ENCODE data around the gene ZNF778. TPM values are rescaled to one million over a fixed set of nuclear protein-coding genes. Genes with fewer than 3 reads are reported as not detected.
A peak's percentile ranks its signal among the peaks of the same experiment; 100 is the strongest.

Gene ZNF778
- total RNA-seq, 1 donor from 2014 or later, result 8.1 TPM

- intact Hi-C loops (cut with micrococcal nuclease), result no loop called here
- no peak for DNase-seq
- no peak for ATAC-seq
Measured at GRCh38 chr16:89202422-89203215, 14.9 kb upstream of the ZNF778 start.

DNA sequence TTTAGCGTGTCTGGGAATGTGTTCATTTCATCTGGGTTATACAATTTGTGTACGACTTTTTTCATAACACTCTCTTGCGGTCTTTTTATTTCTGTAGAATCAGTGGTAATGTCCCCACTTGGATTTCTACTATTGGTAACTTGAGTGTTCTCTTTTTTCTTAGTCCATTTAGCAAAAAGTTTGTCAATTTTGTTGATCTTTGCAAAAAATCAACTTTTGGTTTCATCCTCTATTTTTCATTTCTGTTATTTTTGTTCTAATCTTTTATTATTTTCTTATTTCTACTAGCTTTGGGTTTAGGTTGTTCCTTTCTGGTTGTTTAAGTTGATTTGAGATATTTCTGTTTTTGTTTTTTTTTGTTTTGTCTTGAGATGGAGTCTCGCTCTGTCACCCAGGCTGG is 9.5 kb upstream of the ZNF778 start:
- DNase-seq, result no peak
- no peak for ATAC-seq
- intact Hi-C loops (cut with micrococcal nuclease), result no loop called here

GRCh38 chr16:89209522-89210044 is 7.9 kb upstream of the ZNF778 start:
- ATAC-seq, result no peak
- intact Hi-C loops (cut with micrococcal nuclease), result no loop called here
- DNase-seq, result no peak

DNA sequence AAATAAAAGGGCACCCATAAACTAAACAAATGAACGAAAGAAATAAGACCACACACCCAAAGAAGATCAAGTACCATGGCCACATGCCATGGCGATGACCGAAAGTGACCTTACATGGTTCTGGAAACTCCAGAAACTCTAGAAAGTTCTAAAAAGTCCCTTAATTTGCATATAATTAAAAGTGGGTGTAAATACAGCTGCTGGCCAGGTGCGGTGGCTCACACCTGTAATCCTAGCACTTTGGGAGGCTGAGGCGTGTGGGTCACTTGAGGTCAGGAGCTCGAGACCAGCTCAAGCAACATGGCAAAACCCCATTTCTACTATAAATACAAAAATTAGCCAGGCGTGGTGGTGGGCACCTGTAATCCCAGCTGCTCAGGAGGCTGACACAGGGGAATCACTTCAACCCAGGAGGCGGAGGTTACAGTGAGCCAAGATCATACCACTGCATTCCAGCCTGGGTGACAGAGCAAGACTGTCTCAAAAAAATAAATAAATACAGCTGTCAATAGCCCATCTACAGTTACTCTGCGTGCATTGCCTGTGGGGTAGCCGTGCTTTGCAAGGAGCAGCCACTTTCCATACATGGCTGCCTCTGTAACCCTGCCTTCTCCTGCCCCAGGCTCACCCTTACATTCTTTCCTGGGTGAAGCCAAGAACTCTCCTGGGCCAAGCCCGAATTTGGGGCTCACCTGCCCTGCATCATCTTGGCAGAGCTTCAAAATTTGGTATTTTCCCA is 7.2 kb upstream of the ZNF778 start:
- intact Hi-C loops (cut with micrococcal nuclease), result no loop called here
- ATAC-seq (no peak), DNase-seq (no peak)

- ATAC-seq (no peak), DNase-seq (no peak)
- intact Hi-C loops (cut with micrococcal nuclease), result no loop called here
Measured at GRCh38 chr16:89210904-89211515, 6.5 kb upstream of the ZNF778 start.

DNA sequence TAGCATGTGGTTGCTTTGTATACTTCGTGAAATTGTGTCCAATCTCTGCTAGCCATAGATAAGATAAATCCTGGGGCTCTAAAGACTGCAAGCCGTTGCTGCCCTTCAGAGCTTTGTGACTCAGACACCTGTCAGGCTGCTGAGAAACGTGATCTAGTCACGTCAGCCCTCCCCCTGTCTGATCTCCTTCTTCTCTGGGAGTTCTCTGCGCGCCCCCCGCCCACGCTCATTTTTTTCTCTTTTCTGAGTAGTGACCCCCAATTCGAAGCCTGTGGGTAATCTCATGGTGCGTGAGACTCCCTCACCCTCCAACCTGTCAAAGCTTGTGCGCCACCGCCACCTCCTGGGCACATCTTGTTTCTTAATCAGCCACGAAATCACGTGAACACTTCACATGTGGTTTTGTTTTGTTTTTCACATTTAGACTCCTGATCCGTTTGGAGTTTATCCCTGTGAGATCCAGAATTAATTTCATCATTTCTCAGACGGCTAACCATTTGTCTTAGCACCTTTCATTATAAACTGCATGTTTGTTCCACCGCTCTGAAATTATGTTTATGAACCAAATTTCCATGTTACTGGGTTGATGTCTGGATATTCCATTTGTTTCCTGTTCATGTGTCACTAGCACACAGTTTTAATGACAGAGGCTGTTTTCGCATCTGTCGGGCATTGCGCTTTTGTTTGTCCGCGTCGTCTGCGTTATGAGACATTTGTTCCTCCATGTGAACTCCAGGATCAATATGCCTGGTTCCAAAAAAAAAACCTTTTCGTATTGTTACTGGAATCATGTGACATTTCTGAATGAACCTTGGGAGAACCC is 977 bp upstream of the ZNF778 start:
- peak; percentile 85 for DNase-seq
- peak; percentile 84 for ATAC-seq
- intact Hi-C loops (cut with micrococcal nuclease), result no loop called here

- no peak for DNase-seq
- no peak for ATAC-seq
- intact Hi-C loops (cut with micrococcal nuclease), result no loop called here
Measured at GRCh38 chr16:89217138-89217387, 440 bp upstream of the ZNF778 start.

- ATAC-seq, result no peak
- intact Hi-C loops (cut with micrococcal nuclease), result no loop called here
- DNase-seq, result no peak
Measured at GRCh38 chr16:89219365-89219764, 1.9 kb downstream of the ZNF778 start.

- DNase-seq (no peak), ATAC-seq (no peak)
- intact Hi-C loops (cut with micrococcal nuclease), result no loop called here
Measured at GRCh38 chr16:89221604-89222003, 4.1 kb downstream of the ZNF778 start.

DNA sequence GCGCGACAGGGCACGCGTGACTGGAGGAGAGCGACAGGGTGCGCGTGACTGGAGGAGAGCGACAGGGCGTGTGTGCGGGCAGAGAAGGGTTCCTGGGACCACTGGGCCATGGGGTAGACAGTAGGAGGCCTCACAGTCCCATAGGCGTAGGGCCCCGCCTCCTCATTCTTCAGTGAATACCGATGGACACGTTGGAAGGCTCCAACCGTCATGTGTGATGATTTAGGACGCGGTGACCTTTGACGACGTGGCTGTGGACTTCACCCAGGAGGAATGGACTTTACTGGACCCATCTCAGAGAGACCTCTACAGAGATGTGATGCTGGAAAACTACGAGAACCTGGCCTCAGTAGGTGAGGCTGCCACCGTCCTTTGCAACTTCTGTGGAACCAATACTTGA is 5.4 kb downstream of the ZNF778 start:
- intact Hi-C loops (cut with micrococcal nuclease), result no loop called here
- no peak for DNase-seq
- ATAC-seq, result no peak

GRCh38 chr16:89224665-89225064 is 7.2 kb downstream of the ZNF778 start:
- intact Hi-C loops (cut with micrococcal nuclease), result no loop called here
- no peak for ATAC-seq
- no peak for DNase-seq

- peak; percentile 71 for ATAC-seq
Measured at GRCh38 chr16:89230255-89230654, 12.8 kb downstream of the ZNF778 start.

DNA sequence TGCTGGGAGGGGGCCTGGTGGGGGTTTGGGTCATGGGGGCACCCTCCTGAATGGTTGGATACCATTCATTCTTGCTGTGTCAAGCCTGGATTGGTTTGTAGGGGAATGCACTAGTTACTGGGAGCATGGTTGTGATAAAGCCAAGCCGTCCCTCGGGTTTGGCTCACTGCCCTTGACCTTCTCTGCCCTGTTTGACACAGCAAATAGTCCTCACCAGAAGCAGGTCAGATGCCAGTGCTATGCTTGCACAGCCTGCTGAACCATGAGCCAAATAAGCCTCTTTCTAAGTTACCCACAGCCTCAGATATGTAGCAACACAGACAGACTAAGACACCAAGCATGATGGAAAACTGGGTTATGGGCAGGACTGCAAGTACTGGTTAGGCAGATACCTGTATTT is 14.6 kb downstream of the ZNF778 start:
- peak; percentile 46 for ATAC-seq
- intact Hi-C loops (cut with micrococcal nuclease), result no loop called here
- DNase-seq, result no peak

More at GRCh38 chr16:89230255-89230654, 12.8 kb downstream of the ZNF778 start:
- no peak for DNase-seq
- intact Hi-C loops (cut with micrococcal nuclease), result no loop called here

DNA sequence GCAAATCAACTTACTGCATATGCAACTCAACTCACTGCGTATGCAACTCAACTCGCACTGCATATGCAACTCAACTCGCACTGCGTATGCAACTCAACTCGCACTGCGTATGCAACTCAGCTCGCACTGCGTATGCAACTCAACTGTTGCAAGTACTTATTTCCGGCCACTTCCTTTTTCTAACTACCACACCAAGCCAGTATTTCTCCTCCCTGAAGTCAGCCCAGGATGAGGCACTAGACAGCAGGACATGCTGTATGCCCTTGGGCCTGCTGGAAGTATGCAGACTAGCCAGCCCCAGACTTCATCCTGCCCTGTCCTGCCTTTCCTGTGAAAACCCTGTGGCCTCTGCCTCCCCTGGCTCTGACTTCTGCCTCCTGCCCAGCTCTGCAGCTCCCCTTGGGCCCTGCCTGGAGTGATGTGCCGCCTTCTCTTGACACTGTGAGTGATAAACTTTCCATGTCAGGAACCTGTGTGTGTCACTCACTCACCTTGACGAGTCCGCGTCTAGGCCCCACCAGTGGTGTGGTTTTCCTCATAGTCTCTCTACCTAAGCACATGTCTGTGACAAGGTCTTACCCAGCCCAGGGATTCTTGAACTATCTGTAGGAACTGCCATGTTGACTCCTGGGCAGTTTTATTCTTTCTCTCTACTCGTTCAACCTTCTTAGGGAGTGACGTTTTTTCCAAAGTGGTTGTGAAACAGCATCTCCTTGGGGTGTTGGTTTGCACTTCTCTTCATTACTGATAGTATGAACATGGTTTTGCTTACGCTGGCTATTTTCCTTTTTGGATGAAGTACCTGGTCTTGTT is 16.4 kb downstream of the ZNF778 start:
- DNase-seq (no peak), ATAC-seq (no peak)
- intact Hi-C loops (cut with micrococcal nuclease), result no loop called here

DNA sequence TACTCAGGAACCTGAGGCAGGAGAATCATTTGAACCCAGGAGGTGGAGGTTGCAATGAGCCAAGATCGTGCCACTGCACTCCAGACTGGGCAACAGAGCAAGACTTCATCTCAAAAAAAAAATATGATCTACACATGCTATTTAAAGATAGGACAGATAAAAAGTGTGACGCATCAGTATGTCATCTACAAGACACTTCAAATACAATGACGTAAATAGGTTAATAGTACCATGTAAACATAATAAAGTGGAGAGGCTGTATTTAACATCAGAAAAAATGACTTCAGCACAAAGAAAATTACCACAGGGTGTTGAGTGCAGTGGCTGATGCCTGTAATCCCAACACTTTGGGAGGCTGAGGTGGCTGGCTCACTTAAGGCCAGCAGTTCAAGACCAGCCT is 20.2 kb downstream of the ZNF778 start:
- intact Hi-C loops (cut with micrococcal nuclease), result no loop called here
- DNase-seq, result no peak
- no peak for ATAC-seq

DNA sequence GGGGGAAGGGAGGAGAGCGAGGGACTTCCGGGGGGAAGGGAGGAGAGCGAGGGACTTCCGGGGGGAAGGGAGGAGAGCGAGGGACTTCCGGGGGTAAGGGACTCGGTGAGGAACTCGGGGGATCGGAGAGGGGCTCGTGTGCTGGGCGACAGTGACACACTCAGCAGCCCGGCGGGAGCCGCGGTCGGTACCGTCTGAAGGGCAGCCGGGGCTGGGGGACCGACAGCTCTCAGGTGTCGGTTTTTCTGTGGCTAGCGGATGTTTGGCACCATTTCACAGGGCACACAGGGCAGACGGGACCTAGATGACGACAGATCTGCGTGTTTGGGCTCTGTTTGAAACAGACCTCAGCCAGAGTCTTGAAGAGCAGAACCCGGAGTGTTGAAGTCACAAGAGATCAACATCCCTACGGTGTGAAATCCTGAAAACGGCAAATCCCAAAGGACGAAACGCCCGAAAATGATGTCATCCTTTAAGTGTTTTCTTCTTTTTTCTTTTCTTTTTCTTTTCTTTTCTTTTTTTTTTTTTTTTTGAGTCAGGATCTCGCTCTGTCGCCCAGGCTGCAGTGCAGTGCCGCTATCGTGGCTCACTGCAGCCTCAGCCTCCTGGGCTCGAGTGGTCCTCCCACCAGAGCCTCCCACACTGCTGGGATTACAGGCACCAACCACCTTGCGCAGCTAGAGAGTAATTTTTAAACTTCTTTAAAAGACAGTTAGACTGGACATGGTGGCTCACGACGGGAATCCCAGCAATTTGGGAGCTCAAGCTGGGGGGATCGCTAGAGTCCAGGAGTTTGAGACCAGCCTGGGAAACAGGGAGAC is 23.9 kb downstream of the ZNF778 start:
- intact Hi-C loops (cut with micrococcal nuclease), result no loop called here
- DNase-seq (peak; percentile 75), ATAC-seq (peak; percentile 80)

- no peak for DNase-seq
- no peak for ATAC-seq
- intact Hi-C loops (cut with micrococcal nuclease), result no loop called here
Measured at GRCh38 chr16:89242795-89243200, 25.3 kb downstream of the ZNF778 start.

- intact Hi-C loops (cut with micrococcal nuclease), result no loop called here
- ATAC-seq, result no peak
- DNase-seq, result no peak
Measured at GRCh38 chr16:89243664-89244063, 26.2 kb downstream of the ZNF778 start.

Measured in left ventricle myocardium superior (tissue), 1 donor.